ENCODE results near the gene UTP11. TPM values are rescaled to one million over a fixed set of nuclear protein-coding genes. Genes with fewer than 3 reads are reported as not detected.

Gene UTP11
- total and polyA plus RNA-seq, 9 donors = 17.4 to 38.5 (median 29.7) TPM

DNA sequence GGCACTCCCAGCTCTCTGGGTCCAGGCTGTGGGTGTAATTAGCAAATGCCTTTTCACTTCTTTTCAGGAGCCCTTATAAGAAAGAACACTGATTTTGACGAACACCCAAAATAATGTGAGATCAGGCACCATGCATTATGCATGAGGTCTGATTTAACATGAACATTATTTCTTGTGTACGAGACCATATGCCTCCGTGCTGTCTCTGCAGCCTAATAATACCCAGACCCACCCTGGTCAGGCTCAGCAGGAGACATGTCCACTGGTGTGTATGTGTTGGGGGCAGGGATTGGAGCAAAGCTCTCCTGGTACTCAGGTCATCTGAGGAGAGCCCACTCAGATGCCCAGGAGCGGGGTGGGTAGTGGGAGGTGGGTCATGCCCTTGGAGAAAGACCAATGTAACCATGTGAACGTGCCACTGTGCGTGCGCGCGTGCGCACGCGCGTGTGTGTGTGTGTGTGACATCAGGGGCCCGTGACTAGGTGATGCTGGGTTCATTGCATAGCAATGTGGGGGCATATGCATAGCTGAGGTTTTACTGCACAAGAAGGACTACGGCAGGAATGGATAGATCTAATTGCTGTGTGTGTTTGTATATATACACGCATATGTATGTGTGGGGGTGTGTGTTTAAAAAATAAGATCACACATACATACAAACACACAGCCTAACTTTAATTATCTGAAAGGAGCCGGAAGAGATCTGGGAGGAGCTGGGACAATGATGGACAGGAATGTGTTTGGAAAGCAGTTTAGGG, 27.0 kb downstream of the UTP11 start:
- no peaks in the 10 kb centered on the region for H3K27me3 ChIP-seq
- 79 to 86% (median 80%) methylated on average over 17 of the region's 17 CpGs for whole genome bisulfite sequencing, 3 donors
- no peaks in the 10 kb centered on the region for H3K9me3 ChIP-seq
- no peaks in the 10 kb centered on the region for H3K36me3 ChIP-seq
- no peaks in the 10 kb centered on the region for H3K4me1 ChIP-seq (ENCODE audit: insufficient read depth)
- H3K4me3 ChIP-seq = no peak overlapping the region
- TF ChIP-seq EP300 (IDR thresholded peaks at IDR 0.05) (no peak), POLR2A (IDR thresholded peaks at IDR 0.05) (no peak), CTCF (IDR thresholded peaks at IDR 0.05) (no peak)
- H3K27ac ChIP-seq = no peak overlapping the region
- intact Hi-C loops (cut with DNase I) = loop anchor here in 2 of 4 donors (10.0 kb wide), 1 partner anchor 795 kb away; no protein-coding TSS in a partner anchor
- DNase-seq = no peak

DNA sequence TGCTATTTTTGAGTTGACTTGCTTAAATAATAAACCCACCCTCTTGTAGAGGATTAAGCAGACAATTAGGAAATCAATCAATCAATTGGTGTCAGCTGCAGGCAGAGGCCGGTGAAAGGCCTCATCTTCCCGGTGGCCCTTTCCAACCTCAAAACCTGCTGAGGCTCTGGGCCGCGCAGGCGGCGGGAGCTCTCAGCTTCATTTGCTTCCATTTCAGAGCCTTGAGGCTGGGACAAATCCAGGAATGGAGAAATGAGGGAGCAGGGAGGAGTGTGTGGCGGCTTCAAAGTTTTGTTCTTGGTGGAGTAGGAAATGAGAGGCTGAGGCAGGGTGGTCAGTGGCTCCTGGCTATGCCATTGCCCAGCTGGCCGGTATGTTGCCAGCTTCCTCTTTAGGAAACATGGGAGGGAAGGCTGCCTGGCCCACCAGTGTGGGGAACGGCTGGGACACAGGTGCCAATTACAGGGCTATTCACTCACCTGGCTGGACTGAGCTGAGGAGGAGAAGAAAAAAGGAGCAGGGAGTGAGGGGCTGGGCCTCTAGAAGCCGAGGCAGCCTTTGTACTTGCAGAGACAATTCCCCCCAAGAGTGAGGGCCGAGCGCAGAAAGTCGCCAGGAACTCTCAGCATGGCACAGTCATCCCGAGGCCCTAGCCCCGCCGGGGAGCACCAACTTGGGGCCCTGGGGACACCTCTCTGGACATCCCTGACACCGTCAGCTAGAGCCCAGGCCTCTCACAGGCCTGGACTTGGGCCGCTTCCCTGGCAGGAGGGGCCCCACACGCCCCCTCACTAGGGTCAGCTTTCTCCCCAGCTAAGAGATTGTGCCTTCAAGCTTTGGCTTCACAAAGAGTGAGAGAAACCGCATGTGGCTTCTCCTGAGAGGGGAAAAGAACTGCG, 29.7 kb downstream of the UTP11 start:
- Histone ChIP-seq H3K27ac (no peak overlapping the region), H3K9me3 (no peaks in the 10 kb centered on the region), H3K27me3 (peaks cover 4% of the 10 kb centered on the region), H3K4me1 (ENCODE audit: insufficient read depth) (peaks cover 6% of the 10 kb centered on the region), H3K36me3 (no peaks in the 10 kb centered on the region), H3K4me3 (no peak overlapping the region)
- DNase-seq = no peak
- WGBS, 3 donors = 86 to 91% (median 88%) methylated on average over 21 of the region's 21 CpGs
- TF ChIP-seq EP300 (IDR thresholded peaks at IDR 0.05) (no peak), POLR2A (IDR thresholded peaks at IDR 0.05) (no peak), CTCF (IDR thresholded peaks at IDR 0.05) (no peak)
- intact Hi-C loops (cut with DNase I) = no loop called here

DNA sequence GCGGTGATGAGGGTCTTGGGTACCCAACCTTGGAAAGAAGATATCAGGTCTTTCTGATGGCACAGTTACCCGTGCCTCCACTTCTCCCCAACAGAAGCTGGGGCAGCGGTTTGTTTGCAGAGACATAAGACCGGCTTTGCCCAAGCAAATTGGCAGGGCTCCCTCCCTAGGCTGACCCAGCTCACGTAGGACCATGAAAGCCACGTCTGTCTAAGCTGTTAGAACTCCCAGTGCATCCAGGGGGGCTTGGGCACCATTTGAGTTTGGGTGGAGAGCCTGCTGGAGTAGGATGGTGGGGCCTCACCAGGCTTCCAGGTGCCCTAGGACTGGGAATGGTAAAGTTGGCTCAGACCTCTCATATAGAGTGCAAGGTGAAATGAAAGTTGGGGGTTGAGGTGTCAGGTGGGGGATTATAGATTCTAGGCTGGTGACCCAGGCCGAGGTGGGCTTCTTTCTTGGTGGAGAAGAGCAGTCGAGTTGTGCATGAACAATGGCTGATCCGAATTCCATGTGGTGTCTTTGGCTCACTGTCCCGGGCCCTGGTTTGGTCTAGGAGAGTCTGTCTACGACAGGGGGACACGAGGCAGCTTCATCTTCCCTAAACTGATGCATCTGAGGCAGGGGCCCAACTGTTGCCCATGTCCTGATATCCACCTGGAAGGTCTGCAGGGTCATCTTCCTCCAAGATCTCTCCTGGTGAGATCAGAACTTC, 30.7 kb downstream of the UTP11 start:
- WGBS, 3 donors = 87 to 94% (median 89%) methylated on average over 12 of the region's 12 CpGs
- Histone ChIP-seq H3K9me3 (no peaks in the 10 kb centered on the region), H3K4me3 (no peak overlapping the region), H3K36me3 (no peaks in the 10 kb centered on the region), H3K27me3 (peaks cover 4% of the 10 kb centered on the region), H3K4me1 (ENCODE audit: insufficient read depth) (peaks cover 12% of the 10 kb centered on the region), H3K27ac (no peak overlapping the region)
- intact Hi-C loops (cut with DNase I) = no loop called here
- TF ChIP-seq EP300 (IDR thresholded peaks at IDR 0.05) = no peak
- DNase-seq = no peak

DNA sequence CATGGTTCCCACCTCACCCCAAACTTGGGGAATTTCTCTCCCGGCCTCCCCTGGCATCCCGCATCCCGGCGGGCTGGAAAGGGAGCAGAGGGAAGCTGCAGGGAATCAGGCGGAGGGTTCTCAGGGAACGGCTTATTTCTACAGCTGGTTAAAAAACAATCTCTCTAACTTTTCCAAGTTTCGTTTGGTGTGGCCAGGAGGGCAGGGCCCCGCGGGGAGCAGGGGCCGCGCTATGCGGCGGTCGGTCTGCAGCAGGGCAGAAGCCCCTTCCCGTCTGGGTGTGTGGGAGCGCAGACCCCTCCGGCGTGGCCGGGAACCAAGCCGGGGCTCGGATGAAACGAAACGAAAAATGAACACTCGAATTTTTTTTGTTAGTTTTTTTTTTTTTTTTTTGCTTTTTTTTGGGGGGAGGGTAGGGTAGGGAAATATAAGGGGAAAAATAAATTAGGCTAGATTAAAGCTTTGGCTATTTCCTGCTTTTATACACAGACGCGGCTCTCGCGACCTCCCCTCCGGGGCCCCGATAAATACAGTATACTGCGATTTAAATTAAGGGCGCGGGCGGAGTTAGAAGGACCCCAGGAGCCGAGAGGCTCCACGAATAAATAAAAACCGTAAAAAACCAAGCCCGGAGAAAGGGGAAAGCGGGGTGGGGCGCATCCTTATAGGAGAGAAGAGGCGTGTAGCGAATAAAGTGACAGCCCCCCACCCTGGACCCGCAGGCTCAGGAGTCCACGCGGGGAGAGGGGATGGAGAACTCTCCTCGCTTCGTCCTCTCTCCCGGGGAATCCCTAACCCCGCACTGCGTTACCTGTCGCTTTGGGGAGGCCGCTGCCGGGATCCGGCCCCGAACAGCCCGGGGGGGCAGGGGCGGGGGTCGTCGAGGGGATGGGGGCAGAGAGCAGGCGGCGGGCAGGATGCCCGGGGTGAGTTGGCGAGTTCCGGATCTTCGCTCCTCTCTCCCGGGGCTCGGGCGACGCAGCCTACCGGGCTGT, 32.0 kb downstream of the UTP11 start:
- Histone ChIP-seq H3K4me1 (ENCODE audit: insufficient read depth) (peaks cover 12% of the 10 kb centered on the region), H3K27me3 (peaks cover 4% of the 10 kb centered on the region), H3K9me3 (no peaks in the 10 kb centered on the region), H3K27ac (no peak overlapping the region), H3K4me3 (no peak overlapping the region), H3K36me3 (no peaks in the 10 kb centered on the region)
- intact Hi-C loops (cut with DNase I) = no loop called here
- 5 to 7% (median 7%) methylated on average over 70 of the region's 70 CpGs for WGBS, 3 donors
- TF ChIP-seq EP300 (IDR thresholded peaks at IDR 0.05) = no peak
- DNase-seq = peak in 1 of 5 donors; percentile 35
